Mucosa of descending colon (tissue), 3 donors: ENCODE data around the gene MATN1. TPM values are rescaled to one million over a fixed set of nuclear protein-coding genes. Genes with fewer than 3 reads are reported as not detected.

Experiments used
- ATAC-seq: fragments of 200-7000 bp; cut with Tn5 transposase; one replicate; pipeline ENCODE4 v1.9.1; 2020; ENCODE audit warnings: mild to moderate bottlenecking, moderate library complexity
- DNase-seq, 3 donors: peaks; one replicate each; pipeline ENCODE4 v3.0.0-alpha.2; 2020
- H3K36me3 ChIP-seq: fragments of 200-600 bp; one replicate; pipeline ENCODE4 v1.8.0; 2021; ENCODE audit warnings: low read depth, mild to moderate bottlenecking
- H3K4me1 ChIP-seq: fragments of 200-600 bp; one replicate; pipeline ENCODE4 v1.8.0; 2021; ENCODE audit warnings: low read depth, mild to moderate bottlenecking
- H3K4me3 ChIP-seq: fragments of 200-600 bp; one replicate; pipeline ENCODE4 v1.8.0; 2021; ENCODE audit warnings: mild to moderate bottlenecking
- H3K9me3 ChIP-seq: fragments of 200-600 bp; one replicate; pipeline ENCODE4 v1.8.0; 2021; ENCODE audit warnings: mild to moderate bottlenecking
- intact Hi-C, 2 donors: fragments of 100-400 bp; cut with DNase I in 1 of 2; cut with micrococcal nuclease in 1 of 2; formaldehyde crosslinking; loops; one replicate each; pipeline versions ENCODE4 v1.11.0 to v1.11.1; 2022; cut with DNase I, micrococcal nuclease
- total RNA-seq, 3 donors: library from RNA; stranded (reverse); fragmentation: NEBNext Ultra II Directional in 2 of 3; extraction: Animal tissue kit (Norgen Biotek cat#: 25700) in 2 of 3; gene quantifications; one replicate each; pipeline versions ENCODE4 v1.2.1 to v1.2.4, GENCODE V29; 2021 to 2023
- TF ChIP-seq, protein P1 (sequence below): fragments of 200-600 bp; IDR thresholded peaks from one replicate; pipeline ENCODE4 v1.8.0; 2022; ENCODE audit warnings: antibody characterized with exemption, mild to moderate bottlenecking
- donor health status: DM: no; HTN: no; CAD: no; lungs with moderate emphysema.
- donor health status: DM: no; HTN: no; CAD: no.
- donor health status: DM: no; HTN: yes; CAD: no.

The MATN1 gene
- total RNA-seq, 3 donors from 2014 or later = 0.22 TPM; not detected in 2

DNA sequence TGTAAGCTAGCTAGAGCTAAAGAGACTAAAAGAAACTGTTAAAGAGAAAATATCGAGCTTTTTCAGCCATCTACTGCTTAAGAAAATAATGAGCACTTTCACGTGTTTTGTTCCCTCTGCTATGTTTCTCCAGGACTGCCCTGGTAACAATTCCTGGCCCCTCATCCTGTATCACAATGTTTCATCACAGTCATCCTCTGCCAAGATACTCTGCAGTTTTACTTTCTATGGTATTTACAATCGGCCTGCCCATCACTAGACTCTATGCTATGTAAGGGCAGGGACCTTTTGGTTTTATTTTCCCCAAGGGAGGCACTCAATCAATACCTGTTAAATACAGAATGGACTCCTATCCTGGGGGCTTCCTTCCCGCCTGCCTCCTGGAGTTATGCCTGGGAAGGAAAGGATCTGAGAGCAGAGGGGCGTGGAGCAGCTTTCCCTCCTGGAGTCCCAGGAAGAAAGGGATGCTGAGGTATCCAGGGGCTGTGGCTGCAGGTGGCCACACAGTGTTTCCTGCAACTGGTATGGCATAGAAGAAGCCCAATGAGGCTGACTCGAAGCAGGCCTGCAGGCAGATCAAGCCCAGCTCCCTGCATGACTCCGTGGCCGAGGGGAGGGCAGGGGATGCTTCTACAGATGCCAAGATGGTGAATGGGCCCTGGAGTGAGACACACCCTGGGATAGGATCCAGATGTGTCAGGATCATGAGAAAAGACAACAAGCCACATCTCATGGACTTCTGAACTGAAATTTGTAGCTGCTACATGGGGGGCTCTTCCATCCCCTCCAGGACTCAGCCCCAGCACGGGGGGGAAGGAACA, 52.9 kb downstream of the MATN1 start:
- Histone ChIP-seq H3K4me1 (no peaks in the 10 kb centered on the region), H3K9me3 (no peaks in the 10 kb centered on the region), H3K36me3 (no peaks in the 10 kb centered on the region), H3K4me3 (no peak overlapping the region)
- intact Hi-C loops = no loop called here
- ATAC-seq = no peak
- TF ChIP-seq, protein P1, sequence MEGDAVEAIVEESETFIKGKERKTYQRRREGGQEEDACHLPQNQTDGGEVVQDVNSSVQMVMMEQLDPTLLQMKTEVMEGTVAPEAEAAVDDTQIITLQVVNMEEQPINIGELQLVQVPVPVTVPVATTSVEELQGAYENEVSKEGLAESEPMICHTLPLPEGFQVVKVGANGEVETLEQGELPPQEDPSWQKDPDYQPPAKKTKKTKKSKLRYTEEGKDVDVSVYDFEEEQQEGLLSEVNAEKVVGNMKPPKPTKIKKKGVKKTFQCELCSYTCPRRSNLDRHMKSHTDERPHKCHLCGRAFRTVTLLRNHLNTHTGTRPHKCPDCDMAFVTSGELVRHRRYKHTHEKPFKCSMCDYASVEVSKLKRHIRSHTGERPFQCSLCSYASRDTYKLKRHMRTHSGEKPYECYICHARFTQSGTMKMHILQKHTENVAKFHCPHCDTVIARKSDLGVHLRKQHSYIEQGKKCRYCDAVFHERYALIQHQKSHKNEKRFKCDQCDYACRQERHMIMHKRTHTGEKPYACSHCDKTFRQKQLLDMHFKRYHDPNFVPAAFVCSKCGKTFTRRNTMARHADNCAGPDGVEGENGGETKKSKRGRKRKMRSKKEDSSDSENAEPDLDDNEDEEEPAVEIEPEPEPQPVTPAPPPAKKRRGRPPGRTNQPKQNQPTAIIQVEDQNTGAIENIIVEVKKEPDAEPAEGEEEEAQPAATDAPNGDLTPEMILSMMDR = no peak
- DNase-seq = no peak

DNA sequence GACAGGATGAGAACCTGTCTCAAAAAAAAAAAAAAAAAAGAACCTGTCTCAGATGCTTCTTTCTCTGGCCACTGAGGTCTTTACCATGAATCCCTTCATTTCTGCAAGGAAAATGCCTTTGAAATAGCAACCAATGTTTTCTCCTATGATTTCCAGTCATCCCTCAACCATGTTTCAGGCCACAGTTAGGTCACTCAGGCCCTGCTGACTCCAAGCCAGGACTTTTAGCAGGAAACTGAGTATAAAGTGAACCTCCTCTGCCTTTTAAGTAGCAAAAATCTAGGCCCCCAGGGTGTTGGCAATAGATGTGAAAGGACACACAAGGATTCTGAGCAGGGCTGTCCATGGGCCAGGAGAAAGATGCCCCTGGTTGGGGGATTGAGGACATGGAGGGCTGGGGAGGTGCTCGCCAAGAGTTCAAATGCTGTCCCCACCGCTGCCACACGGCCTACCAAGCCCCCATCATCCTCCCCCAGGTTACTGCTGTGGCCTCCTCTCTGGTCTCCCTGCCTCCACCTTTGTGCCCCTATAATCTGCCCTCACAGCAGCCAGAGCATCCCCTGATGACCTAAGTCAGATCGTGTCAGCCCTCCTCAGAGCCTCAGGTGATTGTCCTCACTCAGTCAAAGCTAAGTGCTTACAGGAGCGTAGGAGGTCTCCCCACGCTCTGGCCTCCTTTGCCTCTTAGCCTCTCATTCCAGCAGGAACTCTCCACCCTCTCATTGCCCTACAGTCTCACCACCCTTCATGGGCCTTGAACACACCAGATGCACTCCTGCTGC, 54.6 kb downstream of the MATN1 start:
- TF ChIP-seq, protein P1 = no peak
- no peaks in the 10 kb centered on the region for H3K36me3 ChIP-seq
- H3K9me3 ChIP-seq = no peaks in the 10 kb centered on the region
- intact Hi-C loops = no loop called here
- H3K4me3 ChIP-seq = no peak overlapping the region
- DNase-seq (no peak), ATAC-seq (no peak)
- H3K4me1 ChIP-seq = no peaks in the 10 kb centered on the region

GRCh38 chr1:30668024-30668423, 55.4 kb downstream of the MATN1 start:
- no peaks in the 10 kb centered on the region for H3K36me3 ChIP-seq
- DNase-seq (peak; percentile 73 to 84 (median 78)), ATAC-seq (peak; percentile 97)
- intact Hi-C loops = no loop called here
- TF ChIP-seq, protein P1 = no peak
- H3K4me1 ChIP-seq = no peaks in the 10 kb centered on the region
- no peak overlapping the region for H3K4me3 ChIP-seq
- H3K9me3 ChIP-seq = no peaks in the 10 kb centered on the region

- TF ChIP-seq, protein P1 = no peak
- no peak for DNase-seq
- intact Hi-C loops = no loop called here
- ATAC-seq = no peak
- Histone ChIP-seq H3K9me3 (no peaks in the 10 kb centered on the region), H3K4me1 (no peaks in the 10 kb centered on the region), H3K36me3 (no peaks in the 10 kb centered on the region), H3K4me3 (no peak overlapping the region)
These were observed 56.6 kb downstream of the MATN1 start for GRCh38 chr1:30666756-30667273.

- intact Hi-C loops = no loop called here
- no peaks in the 10 kb centered on the region for H3K9me3 ChIP-seq
- no peak overlapping the region for H3K4me3 ChIP-seq
- DNase-seq (no peak), ATAC-seq (no peak)
- H3K36me3 ChIP-seq = no peaks in the 10 kb centered on the region
- no peaks in the 10 kb centered on the region for H3K4me1 ChIP-seq
- TF ChIP-seq, protein P1 = no peak
These were observed 58.0 kb downstream of the MATN1 start for GRCh38 chr1:30665216-30666010.
